ENCODE results near the gene HIRIP3.
A peak's percentile ranks its signal among the peaks of the same experiment; 100 is the strongest.

HIRIP3 gene

GRCh38 chr16:29995911-29996765 lies 721 bp upstream of the HIRIP3 start, which contains the start of gene INO80E:
TSS of gene INO80E (plus strand) at chr16:29996241. CDS start at chr16:29996311, 70 bp downstream.
- peak within 1 kb of the TSS; percentile 99 for H3K27ac ChIP-seq (ENCODE audit: low read length)
- H3K79me2 ChIP-seq (ENCODE audit: low read length) = peaks cover 11% of the 10 kb centered on the region
- peaks cover 12% of the 10 kb centered on the region for H3K4me1 ChIP-seq (ENCODE audit: low read length)
- no peaks in the 10 kb centered on the region for H3K9me3 ChIP-seq (replicated peaks; ENCODE audit: insufficient read depth, low read length)
- peak within 1 kb of the TSS; percentile 98 for H3K4me3 ChIP-seq (ENCODE audit: low read length)
- 0 out of 2 replicates have a peak, but pooled peaks cover 2% of the 10 kb centered on the region for H3K36me3 ChIP-seq (replicated peaks; ENCODE audit: insufficient read depth, low read length)
- no peaks in the 10 kb centered on the region for H4K20me1 ChIP-seq (ENCODE audit: insufficient read depth, low read length)
- H3F3A ChIP-seq (ENCODE audit: insufficient read depth, low read length) = peaks cover 13% of the 10 kb centered on the region; the same call in 1 of the 2 replicates
- H3K4me2 ChIP-seq (ENCODE audit: low read depth, low read length) = peak within 1 kb of the TSS; percentile 99
- peak within 1 kb of the TSS; percentile 100 for H3K9ac ChIP-seq (ENCODE audit: low read length)
- no peaks in the 10 kb centered on the region for H3K27me3 ChIP-seq (replicated peaks; ENCODE audit: insufficient read depth, low read length)
- DNase-seq = peak; percentile 98
- H3K9me2 ChIP-seq (replicated peaks; ENCODE audit: insufficient read depth, low read length) = no peaks in the 10 kb centered on the region
- peak within 1 kb of the TSS; percentile 95 for H2AFZ ChIP-seq (ENCODE audit: low read length)
- TF ChIP-seq EZH2phosphoT487 (IDR thresholded peaks at IDR 0.05; ENCODE audit: low read length) = no peak
- TF ChIP-seq CTCF (IDR thresholded peaks at IDR 0.05; ENCODE audit: low read length) = no peak
- no peak for TF ChIP-seq EZH2 (optimal IDR thresholded peaks at IDR 0.05; ENCODE audit: low read depth, low read length)

- Histone ChIP-seq H3K4me3 (ENCODE audit: low read length) (peak overlapping the region; percentile 98), H3K4me1 (ENCODE audit: low read length) (peaks cover 12% of the 10 kb centered on the region), H3K4me2 (ENCODE audit: low read depth, low read length) (peak overlapping the region; percentile 99), H3K9me3 (replicated peaks; ENCODE audit: insufficient read depth, low read length) (no peaks in the 10 kb centered on the region), H2AFZ (ENCODE audit: low read length) (peak overlapping the region; percentile 95), H3K9ac (ENCODE audit: low read length) (peak overlapping the region; percentile 100), H3K79me2 (ENCODE audit: low read length) (peaks cover 11% of the 10 kb centered on the region), H3F3A (ENCODE audit: insufficient read depth, low read length) (peaks cover 14% of the 10 kb centered on the region; the same call in 1 of the 2 replicates), H4K20me1 (ENCODE audit: insufficient read depth, low read length) (no peaks in the 10 kb centered on the region), H3K36me3 (replicated peaks; ENCODE audit: insufficient read depth, low read length) (0 out of 2 replicates have a peak, but pooled peaks cover 2% of the 10 kb centered on the region), H3K27ac (ENCODE audit: low read length) (peak overlapping the region; percentile 99; the same call in 1 of the 2 replicates), H3K27me3 (replicated peaks; ENCODE audit: insufficient read depth, low read length) (no peaks in the 10 kb centered on the region), H3K9me2 (replicated peaks; ENCODE audit: insufficient read depth, low read length) (no peaks in the 10 kb centered on the region)
- no peak for DNase-seq
- TF ChIP-seq EZH2phosphoT487 (IDR thresholded peaks at IDR 0.05; ENCODE audit: low read length) (no peak), CTCF (IDR thresholded peaks at IDR 0.05; ENCODE audit: low read length) (no peak), EZH2 (optimal IDR thresholded peaks at IDR 0.05; ENCODE audit: low read depth, low read length) (no peak)
These were observed 655 bp downstream of the HIRIP3 start for GRCh38 chr16:29994600-29995323.

- 0 out of 2 replicates have a peak, but pooled peaks cover 2% of the 10 kb centered on the region for H3K36me3 ChIP-seq (replicated peaks; ENCODE audit: insufficient read depth, low read length)
- H4K20me1 ChIP-seq (ENCODE audit: insufficient read depth, low read length) = no peaks in the 10 kb centered on the region
- no peak overlapping the region; the same call in 1 of the 2 replicates for H3K9ac ChIP-seq (ENCODE audit: low read length)
- H3K27me3 ChIP-seq (replicated peaks; ENCODE audit: insufficient read depth, low read length) = no peaks in the 10 kb centered on the region
- peaks cover 11% of the 10 kb centered on the region for H3K79me2 ChIP-seq (ENCODE audit: low read length)
- peak overlapping the region; percentile 98; the same call in 1 of the 2 replicates for H3K4me3 ChIP-seq (ENCODE audit: low read length)
- no peak overlapping the region for H3K27ac ChIP-seq (ENCODE audit: low read length)
- H3F3A ChIP-seq (ENCODE audit: insufficient read depth, low read length) = peaks cover 21% of the 10 kb centered on the region
- DNase-seq = no peak
- H3K9me3 ChIP-seq (replicated peaks; ENCODE audit: insufficient read depth, low read length) = no peaks in the 10 kb centered on the region
- H2AFZ ChIP-seq (ENCODE audit: low read length) = no peak overlapping the region
- TF ChIP-seq CTCF (IDR thresholded peaks at IDR 0.05; ENCODE audit: low read length) (no peak), EZH2phosphoT487 (IDR thresholded peaks at IDR 0.05; ENCODE audit: low read length) (no peak), EZH2 (optimal IDR thresholded peaks at IDR 0.05; ENCODE audit: low read depth, low read length) (no peak)
- no peaks in the 10 kb centered on the region for H3K9me2 ChIP-seq (replicated peaks; ENCODE audit: insufficient read depth, low read length)
- peaks cover 12% of the 10 kb centered on the region for H3K4me1 ChIP-seq (ENCODE audit: low read length)
- H3K4me2 ChIP-seq (ENCODE audit: low read depth, low read length) = peak overlapping the region; percentile 99
These were observed 1.4 kb downstream of the HIRIP3 start for GRCh38 chr16:29993903-29994599.
